Activated CD8-positive, alpha-beta memory T cell treated with anti-CD3 and anti-CD28 coated beads, Interleukin-2, amount 50 U/mL, for 48 hours (primary cell): ENCODE data around the gene OPRL1.
"Not testable (repeated sequence)": the region's sequence is repeated elsewhere in the genome, so short reads cannot be mapped to it uniquely, and the experiment has no call there.

Source experiments
- DNase-seq: peaks from one replicate; pipeline ENCODE4 v3.0.0-alpha.2; 2020

OPRL1 gene

DNA sequence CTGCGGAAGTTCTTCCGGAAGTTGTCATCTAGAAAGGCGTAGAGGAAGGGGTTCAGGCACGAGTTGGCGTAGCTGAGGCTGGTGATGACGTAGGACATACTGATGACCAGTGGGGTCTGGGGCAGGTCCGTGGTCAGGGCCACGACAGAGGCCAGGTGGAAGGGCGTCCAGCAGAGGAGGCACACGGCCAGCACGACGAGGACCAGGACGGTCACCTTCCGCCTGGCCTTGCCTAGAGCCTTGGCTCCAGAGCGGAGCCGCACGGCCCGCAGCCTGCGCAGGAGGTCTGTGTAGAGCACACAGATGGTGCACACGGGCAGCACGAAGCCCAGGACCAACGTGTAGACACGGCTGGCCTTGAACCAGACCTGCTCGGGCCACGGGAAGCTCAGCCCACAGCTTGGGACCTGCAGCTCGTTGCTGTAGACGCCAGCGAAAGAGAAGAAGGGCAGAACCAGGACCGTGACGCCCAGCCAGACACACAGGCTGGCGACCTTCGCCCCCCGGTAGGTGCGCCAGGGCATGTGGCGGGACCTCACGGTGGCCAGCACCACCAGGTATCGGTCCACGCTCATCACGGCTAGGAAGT lies 26.1 kb downstream of the OPRL1 start:
- DNase-seq: no peak

DNA sequence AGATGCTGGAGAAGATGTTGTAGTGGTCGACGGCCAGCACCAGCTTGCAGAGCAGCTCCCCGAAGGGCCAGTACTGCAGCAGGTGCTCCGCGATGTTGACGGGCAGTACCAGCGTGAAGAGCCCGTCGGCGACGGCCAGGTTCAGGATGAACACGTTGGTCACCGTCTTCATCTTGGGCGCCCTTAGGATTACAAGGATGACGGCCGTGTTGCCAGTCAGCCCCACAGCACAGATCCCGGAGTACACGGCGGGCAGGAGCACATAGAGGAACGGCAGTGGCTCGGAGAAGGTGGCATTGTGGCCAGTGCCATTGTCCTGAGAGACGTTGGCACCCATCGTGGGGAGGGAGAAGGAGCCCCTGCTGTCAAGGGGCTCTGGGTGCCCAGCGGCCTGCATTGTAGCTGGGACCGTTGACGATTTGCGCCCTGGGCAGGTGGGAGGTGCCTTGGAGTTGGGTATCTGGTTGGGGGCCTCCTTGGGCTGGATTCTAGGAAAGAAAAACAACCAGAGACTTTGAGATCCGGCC lies 26.6 kb downstream of the OPRL1 start:
- no peak for DNase-seq

DNA sequence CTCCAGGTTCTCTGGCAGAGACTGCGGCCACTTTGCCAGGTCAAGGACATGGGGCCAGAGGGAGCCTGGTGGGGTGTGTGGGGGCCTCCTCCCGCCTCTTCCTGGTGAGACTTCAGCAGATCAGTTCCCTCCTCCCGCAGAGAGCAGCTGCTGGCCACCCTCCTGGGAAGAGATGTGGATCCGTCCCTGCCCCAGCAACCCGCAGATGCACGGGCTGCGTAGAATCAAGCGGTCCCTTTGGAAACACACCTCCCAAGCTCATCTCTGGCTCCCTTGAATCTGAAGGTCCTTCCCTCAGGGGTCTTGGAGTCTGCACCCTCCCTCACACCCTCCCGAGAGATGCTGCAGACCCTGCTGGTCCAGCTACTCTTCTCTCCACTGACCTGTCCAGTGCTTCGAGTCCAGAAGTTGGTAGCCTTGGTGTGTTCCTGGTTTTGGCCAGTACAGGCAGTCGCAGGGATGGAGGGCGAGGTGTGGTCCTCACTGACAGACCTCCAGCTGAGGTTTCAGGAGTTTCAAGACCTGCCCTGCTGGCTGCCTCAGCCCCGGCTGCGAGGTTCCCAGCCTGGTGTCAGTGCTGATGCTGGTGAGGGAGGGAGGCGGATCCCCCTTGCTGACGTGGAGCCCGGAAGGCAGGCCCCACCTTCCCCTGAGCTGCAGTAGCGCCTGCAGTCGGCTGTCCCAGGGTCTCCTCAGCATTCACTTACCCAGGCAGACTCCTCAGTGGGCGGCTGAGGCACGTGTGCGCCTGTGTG lies 27.3 kb downstream of the OPRL1 start, which contains the start of gene NPBWR2:
TSS of gene NPBWR2 (minus strand) at position 585 of the 755 bp plus-strand sequence. CDS start 734 bp downstream, outside the sequence.
- peak; percentile 59 for DNase-seq

DNA sequence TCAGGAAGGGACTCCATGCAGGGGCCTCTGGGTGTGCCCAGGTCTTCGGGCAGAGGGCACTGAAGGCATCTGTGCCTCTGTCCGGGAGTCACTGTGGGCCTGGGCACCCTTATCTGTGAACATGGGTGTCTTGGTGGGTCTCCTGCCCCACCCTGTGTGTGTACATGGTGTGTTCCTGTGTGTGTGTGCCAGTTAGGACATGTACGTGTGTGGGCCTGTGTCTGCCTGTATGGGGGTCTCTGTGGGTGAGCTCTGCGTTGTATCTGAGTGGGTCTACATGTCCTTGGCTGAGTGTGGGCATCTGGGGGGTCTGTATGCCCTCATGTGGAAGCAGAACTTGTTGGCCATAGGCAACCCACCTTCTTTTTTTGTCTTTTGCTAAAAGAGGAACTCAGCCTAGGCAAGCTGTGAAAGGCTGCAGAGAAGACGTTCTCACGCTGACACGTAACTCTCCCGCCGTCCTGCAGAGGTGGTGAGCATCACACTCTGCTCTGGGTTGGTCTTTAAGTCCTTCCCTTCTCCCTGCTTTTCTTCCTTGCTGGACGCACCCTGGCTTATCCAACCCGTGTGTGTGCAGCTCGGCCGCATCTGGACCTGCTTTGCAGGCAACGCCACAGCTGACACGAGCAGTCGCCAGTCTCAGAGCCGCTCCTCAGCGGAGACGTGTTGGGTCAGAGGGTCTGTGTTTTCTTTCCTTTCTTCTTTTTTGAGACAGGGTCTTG lies 28.0 kb downstream of the OPRL1 start:
- DNase-seq: peak; percentile 43

DNA sequence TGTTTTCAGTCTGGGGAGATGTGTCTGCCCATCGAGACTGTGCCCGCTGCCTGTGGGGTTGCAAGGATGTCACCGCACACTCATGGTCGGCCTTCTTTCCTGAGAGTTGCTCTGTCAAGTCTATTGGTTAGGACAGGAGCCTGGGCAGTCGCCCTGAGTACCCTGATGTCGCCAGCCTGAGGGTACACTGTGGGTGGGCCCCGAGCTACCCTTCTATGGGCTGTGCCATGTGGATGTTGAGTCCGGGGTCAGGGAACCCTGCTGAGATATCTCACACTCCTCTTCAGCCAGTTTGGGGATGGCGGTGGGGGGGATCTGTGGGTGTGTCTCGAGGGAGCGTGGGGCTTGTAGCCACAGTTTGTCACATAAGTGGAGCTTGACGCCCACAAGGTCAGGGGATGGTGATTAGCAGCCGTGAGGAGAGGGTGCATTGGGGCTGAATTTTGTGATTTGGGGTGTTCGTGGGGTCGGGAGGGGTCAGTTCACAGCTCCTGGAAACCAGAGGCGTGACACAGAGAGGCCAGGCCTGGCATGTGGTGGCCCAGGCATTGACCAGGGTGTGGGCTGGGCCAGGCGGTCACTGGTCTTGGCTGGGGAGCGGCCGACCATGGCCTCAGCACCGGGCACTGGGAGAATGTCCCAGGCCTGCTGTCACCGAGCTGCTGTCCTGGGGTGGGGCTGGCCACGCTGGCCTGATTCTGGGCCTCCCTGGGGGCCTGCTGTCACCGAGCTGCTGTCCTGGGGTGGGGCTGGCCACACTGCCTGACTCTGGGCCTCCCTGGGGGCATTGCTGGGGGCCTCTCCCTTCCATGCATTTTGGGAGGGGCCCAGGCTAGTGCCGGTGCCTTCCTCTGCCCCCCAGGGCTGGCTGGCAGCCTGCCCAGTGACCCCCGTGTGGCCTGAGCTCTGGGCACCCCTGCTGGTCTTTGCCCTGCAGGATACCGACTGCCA lies 29.1 kb downstream of the OPRL1 start:
- no peak for DNase-seq

DNA sequence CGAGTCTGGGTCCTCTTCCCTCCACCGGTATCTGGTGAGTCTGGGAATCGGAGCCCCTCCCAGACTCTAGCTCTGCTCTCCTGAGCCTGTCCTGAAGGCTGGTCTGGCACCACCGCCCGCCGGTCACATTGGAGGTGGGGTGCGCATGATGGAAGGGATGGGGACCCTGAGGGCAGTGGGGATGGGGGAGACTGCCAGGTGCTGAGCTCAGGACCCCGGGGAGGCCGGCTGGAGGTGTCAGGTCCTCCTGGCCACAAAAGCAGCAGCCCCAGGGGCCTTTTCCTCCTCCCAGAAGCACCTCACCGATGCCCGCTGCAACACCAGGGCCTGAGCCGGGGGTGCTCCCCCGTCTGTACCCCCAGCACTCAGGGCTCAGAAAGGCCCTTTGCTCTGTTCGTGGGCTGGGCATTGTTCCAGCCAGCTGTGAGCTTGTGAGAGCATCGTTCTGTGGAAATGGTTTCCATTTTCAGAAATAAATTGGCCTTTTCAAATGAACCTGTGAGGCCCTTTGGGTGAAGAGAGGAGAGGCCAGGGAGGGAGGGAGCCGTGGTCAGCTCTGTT lies 30.0 kb downstream of the OPRL1 start:
- no peak for DNase-seq

DNA sequence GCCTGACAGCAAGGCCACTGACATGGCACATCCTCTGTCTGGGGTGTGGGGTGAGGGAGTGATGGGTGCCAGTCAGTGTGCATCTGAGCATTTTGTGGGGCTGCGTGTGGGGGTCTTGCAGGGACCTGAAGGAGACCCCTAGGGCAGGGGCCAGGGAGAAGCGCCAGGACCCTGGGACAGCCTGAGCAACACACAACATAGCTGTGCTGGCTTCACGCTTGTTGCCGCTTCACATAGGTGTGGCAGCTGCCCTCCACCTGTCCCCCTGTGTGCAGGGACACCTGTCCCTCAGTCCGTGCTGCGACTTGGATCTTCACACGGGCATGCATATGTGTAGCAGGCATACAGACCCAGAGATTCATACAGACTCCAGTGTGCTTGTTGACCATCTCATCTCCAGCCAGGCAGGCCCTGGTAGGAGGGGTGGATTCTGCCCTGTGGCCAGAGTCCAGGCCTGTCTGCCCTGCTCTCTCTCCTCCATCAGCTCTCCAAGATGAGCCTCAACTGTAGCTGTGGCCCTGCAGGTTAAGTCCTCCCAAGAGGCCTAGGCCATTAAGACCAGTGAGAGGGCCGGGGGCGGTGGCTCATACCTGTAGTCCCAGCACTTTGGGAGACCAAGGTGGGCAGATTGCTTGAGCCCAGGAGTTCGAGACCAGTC lies 30.7 kb downstream of the OPRL1 start:
- DNase-seq: peak; percentile 47

DNA sequence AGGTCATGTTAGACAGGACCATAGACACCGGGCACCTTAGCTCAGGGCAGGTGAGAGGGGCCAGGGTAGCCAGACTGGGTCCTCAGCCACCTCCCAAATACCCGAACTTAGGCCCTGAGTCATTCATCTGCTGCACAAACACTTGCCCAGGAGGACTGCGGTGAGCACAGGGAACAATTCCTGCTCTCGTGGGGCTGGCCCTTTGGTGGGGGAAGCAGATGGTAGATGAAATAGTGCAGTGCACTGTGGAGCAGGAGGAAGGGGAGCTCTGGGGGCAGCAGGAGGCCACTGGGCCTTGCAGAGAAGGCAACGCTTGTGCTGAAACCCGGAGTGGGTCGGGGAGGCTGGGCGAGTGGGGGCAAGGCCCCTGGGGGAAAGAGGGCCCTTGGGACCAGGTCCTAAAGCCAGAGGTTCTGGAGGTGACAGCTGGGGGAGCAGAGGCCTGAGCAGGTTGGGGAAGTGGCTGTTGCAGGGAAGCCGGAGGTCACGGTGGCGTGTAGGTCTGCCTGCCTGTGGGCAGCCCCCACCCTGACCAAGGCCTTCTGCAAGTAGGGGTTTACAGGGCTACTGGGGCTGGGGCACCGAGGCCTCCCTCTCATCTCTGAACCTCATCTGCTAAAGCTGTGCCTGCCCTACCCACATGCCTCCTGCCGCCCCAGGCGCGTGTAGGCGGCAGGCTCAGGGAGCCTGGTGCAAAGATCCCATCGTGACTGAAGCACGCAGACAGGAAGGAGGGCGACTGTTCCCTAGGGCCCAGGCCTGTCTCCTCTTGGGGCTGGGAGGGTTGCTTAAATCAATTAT lies 32.2 kb downstream of the OPRL1 start:
- no peak for DNase-seq

DNA sequence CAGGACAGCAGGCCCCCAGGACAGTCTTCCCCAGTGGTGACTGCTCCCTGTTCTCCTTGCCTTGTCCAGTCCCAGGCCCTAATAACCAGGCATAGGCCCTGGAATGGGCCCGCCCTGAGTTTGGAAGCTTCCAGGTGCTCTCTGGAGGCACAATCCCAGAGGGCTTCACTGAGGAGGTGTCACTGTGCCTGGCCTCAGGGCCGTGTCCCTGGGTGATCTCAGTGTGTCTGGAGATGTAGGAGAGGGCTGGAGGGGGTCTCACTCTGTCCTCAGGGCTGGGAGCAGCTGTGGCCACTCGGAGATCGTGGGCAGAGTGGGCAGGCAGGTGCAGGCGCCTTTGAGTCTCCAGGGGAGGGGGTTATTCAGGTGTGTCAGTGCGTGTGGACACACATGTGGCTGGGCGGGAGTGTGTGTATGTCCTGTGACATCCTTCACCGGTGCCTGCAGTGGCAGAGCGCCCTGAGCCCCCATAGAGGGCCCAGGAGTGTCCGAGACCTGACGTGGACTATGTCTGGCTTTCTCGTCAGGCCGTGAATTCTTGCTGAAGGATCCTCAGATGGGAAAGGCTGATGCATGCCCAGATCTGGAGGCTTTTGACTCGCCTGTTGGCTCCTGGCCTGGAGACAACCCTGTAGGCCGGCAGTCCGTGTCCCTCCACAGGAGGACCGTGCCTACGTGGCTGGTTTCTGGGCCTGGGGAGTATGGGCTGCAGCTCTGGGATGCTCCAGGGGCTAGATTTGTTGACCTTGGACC lies 33.0 kb downstream of the OPRL1 start:
- no peak for DNase-seq

DNA sequence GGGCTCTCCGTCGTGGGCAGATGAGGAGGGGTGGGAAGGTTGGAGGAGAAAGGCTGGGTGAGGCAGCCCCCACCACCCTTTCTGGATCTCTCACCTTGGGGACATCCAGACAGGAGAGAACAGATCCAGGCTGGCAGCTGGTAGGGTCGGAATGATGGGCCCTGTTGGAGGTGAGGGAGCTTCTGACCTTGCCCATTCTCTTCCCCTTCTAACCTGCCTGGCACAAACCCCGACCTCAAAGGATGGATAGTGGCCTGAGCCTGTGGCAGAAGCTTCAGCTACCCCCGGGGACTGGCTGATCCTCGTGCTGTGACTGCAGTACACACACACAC lies 33.5 kb downstream of the OPRL1 start:
- no peak for DNase-seq

DNA sequence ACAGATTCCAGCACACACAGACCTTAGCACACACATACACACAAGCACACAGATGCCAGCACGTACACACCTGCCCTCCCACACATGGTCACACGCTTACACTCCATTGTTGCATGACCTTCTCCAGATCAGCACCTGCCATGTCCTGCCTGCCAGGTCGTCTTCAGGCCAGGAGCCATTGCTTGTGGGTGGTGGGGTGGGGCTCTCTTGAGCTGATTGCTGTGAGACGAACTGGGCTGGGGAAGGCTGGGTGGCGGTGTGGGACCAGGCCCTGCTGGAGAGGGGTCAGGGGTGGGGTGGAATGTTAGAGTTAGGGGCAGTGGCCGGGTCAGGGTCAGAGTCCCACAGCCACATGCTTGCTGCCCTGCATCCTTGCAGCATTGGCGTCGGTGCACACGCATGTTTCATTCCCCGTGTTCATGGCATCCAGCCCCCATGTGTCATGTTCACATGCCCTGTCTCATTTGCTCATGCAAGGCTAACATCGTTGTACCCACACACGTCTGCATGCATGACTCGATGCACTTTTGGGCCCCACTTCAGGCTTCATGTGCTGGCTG lies 34.0 kb downstream of the OPRL1 start:
- DNase-seq: no peak

DNA sequence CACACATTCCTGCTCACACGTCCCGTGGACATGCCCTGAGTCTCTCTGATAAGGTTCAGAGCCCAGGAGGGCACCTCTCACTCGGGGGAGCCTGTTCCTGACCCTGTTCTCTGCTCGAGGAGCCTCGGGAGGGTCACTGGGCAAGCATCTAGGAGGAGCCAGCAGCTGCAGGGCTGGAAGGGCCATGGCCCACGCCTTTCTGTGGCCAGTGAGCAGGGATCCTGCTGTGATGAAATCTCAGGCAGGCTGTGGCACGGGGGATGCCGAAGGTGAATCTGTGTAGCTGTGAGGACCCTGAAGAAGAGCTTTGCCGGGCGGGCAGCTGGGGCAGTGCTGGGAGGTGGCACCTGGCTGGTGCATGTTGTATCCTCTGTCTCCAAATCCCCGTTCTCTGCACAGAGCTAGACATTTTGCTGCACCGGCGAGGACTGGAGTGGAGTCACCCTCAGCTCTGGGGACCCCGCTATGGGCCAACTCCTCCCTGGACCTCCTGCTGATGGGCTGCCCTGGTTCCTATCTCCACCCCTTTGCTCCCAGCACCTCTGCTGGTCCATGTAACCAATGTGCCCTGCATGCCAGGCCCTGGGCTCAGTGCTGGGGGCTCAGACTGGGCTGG lies 34.6 kb downstream of the OPRL1 start:
- DNase-seq: no peak

DNA sequence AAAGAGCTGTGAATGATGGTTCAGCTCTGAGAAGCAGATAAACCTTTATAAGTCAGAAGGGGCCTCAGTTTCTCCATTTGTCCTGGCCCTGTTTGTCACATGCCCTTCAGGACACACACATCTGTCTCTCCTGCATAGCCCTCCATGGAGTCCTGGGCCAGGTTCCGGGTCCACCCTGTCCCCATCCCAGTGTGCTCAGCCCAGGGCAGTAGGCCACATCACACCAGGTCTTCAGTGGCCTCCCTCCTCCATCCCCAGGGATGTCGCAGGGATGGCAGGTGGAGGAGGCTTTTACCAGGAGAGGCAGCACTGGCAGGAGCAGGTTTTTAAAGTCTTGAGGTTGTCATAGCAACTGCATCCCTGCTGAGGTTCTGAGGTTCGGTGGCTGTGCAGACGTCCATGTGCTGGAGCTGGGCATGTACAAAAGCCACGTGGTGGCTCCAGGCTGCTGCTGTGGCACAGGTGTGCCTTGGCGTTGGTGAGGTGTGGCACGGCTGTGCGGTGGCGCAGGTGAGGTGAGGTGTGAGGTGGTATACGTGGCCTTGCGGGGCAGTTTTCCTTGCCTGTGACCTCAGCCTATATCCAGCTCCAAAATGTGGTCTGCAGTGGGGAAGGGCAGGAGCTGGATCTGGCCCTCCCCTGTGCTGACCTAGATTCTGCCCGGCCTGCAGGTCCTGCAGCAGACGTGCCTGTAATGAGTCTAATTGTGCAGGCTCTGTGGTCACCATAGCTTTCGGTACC lies 35.5 kb downstream of the OPRL1 start:
- DNase-seq: no peak

DNA sequence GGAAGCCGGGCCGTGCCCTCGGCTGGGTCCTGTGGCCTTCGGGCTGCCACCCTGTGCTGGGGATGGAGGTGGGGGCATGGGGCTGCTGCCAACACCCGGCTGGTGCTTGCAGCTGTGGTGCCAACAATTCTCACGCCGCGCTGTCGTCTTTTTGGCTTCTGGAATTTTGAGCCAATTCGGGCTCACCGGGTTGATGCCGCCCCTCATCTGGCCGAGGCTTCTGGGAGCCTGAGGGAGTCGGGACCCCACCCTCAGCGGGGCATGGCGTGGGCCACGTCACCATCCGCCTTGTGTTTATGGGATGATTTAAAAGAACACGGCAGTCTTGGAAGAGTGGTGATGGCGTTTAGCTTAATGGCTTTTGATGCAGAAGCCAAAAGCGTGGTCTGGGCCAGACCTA lies 36.1 kb downstream of the OPRL1 start:
- no peak for DNase-seq

DNA sequence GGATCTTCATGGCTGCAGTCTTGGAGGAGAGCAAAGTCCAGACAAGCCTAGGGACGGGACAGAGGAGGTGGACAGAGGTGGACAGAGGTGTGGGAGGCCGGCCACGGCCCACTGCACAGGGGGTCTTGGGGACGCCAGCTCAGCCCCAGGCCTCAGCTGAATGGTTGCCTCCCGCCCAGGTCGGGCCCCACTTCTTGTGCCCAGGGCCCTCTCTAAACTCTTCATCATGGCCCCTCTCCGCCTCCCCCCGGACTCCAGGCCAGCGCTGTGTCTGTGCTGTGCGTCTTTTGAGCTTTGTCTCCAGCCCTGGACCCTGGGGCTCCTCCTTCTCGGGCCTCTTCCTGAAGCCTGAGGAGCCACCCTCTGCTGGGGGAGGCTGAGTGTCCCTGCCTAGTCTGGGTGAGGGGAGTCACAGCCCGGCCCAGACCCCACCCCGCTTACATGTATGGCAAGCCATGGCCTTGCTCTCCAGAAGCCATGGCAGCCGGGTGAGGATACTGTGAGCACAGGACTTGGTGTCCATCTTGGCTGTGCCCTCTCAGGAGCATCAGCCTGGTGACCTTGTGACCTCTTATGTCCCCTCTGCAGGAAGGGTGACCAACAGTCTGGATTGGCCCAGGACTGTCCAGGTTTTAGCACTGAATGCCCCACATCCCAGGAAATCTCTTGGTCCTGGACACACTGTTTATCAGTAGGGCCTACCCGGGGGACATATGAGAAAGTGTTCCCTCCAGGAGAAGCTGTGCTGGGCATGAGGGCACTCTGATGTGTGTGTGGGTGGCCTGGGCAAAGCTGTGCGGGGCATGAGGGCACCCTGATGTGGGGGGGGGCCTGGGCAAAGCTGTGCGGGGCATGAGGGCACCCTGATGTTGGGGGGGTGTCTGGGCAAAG lies 36.9 kb downstream of the OPRL1 start:
- DNase-seq: no peak

DNA sequence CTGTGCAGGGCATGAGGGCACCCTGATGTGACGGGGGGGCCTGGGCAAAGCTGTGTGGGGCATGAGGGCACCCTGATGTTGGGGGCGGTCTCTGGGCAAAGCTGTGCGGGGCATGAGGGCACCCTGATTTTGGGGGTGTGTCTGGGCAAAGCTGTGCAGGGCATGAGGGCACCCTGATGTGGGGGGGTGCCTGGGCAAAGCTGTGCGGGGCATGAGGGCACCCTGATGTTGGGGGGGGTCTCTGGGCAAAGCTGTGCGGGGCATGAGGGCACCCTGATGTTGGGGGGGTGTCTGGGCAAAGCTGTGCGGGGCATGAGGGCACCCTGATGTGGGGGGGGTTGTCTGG lies 37.5 kb downstream of the OPRL1 start:
- not testable (repeated sequence) for DNase-seq

DNA sequence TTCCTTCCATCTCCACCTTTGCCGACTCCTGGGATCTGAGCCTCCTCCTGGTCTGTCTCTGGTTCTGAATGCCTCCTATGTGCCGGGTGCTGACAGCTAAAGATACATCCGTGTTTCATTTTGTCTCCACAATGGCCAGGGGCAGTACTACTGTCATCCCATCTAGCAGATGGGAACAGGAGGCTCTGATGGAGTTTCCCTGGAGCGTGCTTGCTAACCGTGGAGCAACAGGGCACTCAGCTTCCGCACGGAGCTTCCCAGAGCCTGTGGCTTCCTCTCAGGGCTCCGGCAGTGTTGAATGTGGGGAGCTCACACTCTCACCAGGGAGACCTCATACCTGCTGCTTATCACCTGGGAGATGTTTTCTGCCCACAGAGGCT lies 39.4 kb downstream of the OPRL1 start:
- peak; percentile 53 for DNase-seq
